HCT116 (cell line): ENCODE results near the gene CDH13. TPM values are rescaled to one million over a fixed set of nuclear protein-coding genes. Genes with fewer than 3 reads are reported as not detected.

Source experiments
- ATAC-seq: fragments of 200-7000 bp; cut with Tn5 transposase; 2 replicates; pipeline ENCODE4 v1.9.1; 2020; ENCODE audit warnings: mild to moderate bottlenecking, moderate library complexity
- BruUV-seq: library from RNA; stranded (reverse); fragments of 400-500 nt; replicated peaks from 2 replicates; lab custom pipeline; 2021; lab: Mats Ljungman, UMichigan
- CTCF ChIA-PET: fragments of 300-600 bp; sonication (Branson Sonifier 250); formaldehyde crosslinking; loops from one replicate; lab custom pipeline; 2021; ENCODE audit warnings: antibody characterized with exemption; lab: Charles Lee
- POLR2A ChIA-PET: fragments of 300-600, 350-600 bp; sonication (Branson Sonifier 250); formaldehyde crosslinking; loops from one replicate; lab custom pipeline; 2021; ENCODE audit warnings: antibody characterized with exemption; lab: Charles Lee
- RAD21 ChIA-PET, 2 experiments: fragments of 300-600 bp; sonication (Branson Sonifier 250); formaldehyde crosslinking; loops; one replicate each; lab custom pipeline; 2023; ENCODE audit warnings: low total read pairs in 2 of 2; ENCODE audit not compliant: uncharacterized antibody in 2 of 2, unreplicated experiment in 2 of 2, low non-redundant PET in 1 of 2; lab: Charles Lee
- DNase-seq: peaks from one replicate; pipeline ENCODE4 v3.0.0-alpha.2; 2010; ENCODE audit warnings: low read depth, low spot score
- H2AFZ ChIP-seq: fragments of 200-600 bp; shearing (Covaris generic), sonication (generic); 2 replicates; pipeline ENCODE4 v1.6.1; 2017; ENCODE audit warnings: low read depth, mixed run types, mixed read lengths, antibody characterized with exemption, low read length; ENCODE audit not compliant: poor library complexity, severe bottlenecking
- H3K27ac ChIP-seq: 2 replicates; pipeline ENCODE4 v1.5.1; 2012; ENCODE audit warnings: low read depth, low read length
- H3K27me3 ChIP-seq: fragments of 200-600 bp; sonication (generic); 2 replicates; pipeline ENCODE4 v1.6.1; 2016; ENCODE audit warnings: mixed run types, low read length, mixed read lengths; ENCODE audit not compliant: insufficient read depth
- H3K36me3 ChIP-seq, 2 experiments: fragments of 200-500 bp in 1 of 2; fragments of 200-600 bp in 1 of 2; sonication (Bioruptor generic) in 1 of 2; sonication (generic) in 1 of 2; 2 replicates each; pipeline versions ENCODE4 v1.5.1 to v1.6.1; 2014 to 2016; ENCODE audit warnings: low read length in 2 of 2, inconsistent platforms in 1 of 2, mixed read lengths in 1 of 2, mixed run types in 1 of 2; ENCODE audit not compliant: insufficient read depth in 2 of 2, control insufficient read depth in 1 of 2
- H3K4me1 ChIP-seq, 2 experiments: fragments of 200-600 bp in 1 of 2; sonication (generic) in 1 of 2; 2 replicates each; pipeline versions ENCODE4 v1.5.1 to v1.6.1; 2012 to 2017; ENCODE audit warnings: low read length in 2 of 2, inconsistent platforms in 1 of 2, mild to moderate bottlenecking in 1 of 2, mixed read lengths in 1 of 2, mixed run types in 1 of 2, moderate library complexity in 1 of 2; ENCODE audit not compliant: insufficient read depth in 2 of 2, control insufficient read depth in 1 of 2
- H3K4me2 ChIP-seq: fragments of 200-600 bp; sonication (generic); 2 replicates; pipeline ENCODE4 v1.6.1; 2017; ENCODE audit warnings: mixed run types, low read length, mixed read lengths
- H3K4me3 ChIP-seq, 2 experiments: fragments of 200-600 bp in 1 of 2; sonication (generic) in 1 of 2; replicated peaks in 1 of 2; 2 replicates each; pipeline ENCODE4 v1.5.1; 2011 to 2016; ENCODE audit warnings: low read length in 2 of 2, control low read depth in 1 of 2, low read depth in 1 of 2, mild to moderate bottlenecking in 1 of 2, mixed read lengths in 1 of 2, mixed run types in 1 of 2
- H3K79me2 ChIP-seq: fragments of 200-600 bp; sonication (generic); 2 replicates; pipeline ENCODE4 v1.6.1; 2017; ENCODE audit warnings: mild to moderate bottlenecking, mixed run types, low read length, moderate library complexity, mixed read lengths; ENCODE audit not compliant: insufficient read depth
- H3K9ac ChIP-seq: fragments of 200-600 bp; sonication (generic); 2 replicates; pipeline ENCODE4 v1.6.1; 2016; ENCODE audit warnings: low read length, mixed read lengths
- H3K9me2 ChIP-seq: fragments of 200-600 bp; sonication (generic), shearing (Covaris generic); 2 replicates; pipeline ENCODE4 v1.6.1; 2017; ENCODE audit warnings: mixed run types, mild to moderate bottlenecking, moderate library complexity; ENCODE audit not compliant: insufficient read depth
- H3K9me3 ChIP-seq, 2 experiments: fragments of 200-500 bp in 1 of 2; fragments of 200-600 bp in 1 of 2; sonication (Bioruptor generic) in 1 of 2; sonication (generic) in 1 of 2; 2 replicates each; pipeline ENCODE4 v1.6.1; 2014 to 2017; ENCODE audit warnings: low read length in 2 of 2, mixed read lengths in 2 of 2, inconsistent platforms in 1 of 2, low read depth in 1 of 2, mild to moderate bottlenecking in 1 of 2, mixed run types in 1 of 2, moderate library complexity in 1 of 2; ENCODE audit not compliant: control insufficient read depth in 1 of 2, insufficient read depth in 1 of 2
- H4K20me1 ChIP-seq: fragments of 200-600 bp; sonication (generic), shearing (Covaris generic); 2 replicates; pipeline ENCODE4 v1.6.1; 2017; ENCODE audit warnings: mixed run types, mild to moderate bottlenecking, moderate library complexity; ENCODE audit not compliant: insufficient read depth
- CEBPB ChIP-seq: IDR thresholded peaks from 2 replicates; pipeline ENCODE4 v1.6.1; 2012; ENCODE audit warnings: low read depth
- EGR1 ChIP-seq: IDR thresholded peaks from 2 replicates; pipeline ENCODE4 v1.6.1; 2012; ENCODE audit warnings: low read depth
- ELF1 ChIP-seq: IDR thresholded peaks from 2 replicates; pipeline ENCODE4 v1.6.1; 2012; ENCODE audit warnings: low read depth, borderline replicate concordance
- SIN3A ChIP-seq: IDR thresholded peaks from 2 replicates; pipeline ENCODE4 v1.6.1; 2012; ENCODE audit warnings: low read depth
- SP1 ChIP-seq: IDR thresholded peaks from 2 replicates; pipeline ENCODE4 v1.6.1; 2012; ENCODE audit warnings: low read depth
- ZNF274 ChIP-seq: fragments of 200-500 bp; sonication (Bioruptor generic); IDR thresholded peaks from 2 replicates; pipeline ENCODE4 v1.6.1; 2014; ENCODE audit warnings: mild to moderate bottlenecking, low read depth, low read length, inconsistent platforms
- intact Hi-C: fragments of 100-400 bp; cut with micrococcal nuclease; formaldehyde crosslinking; loops from 2 replicates; pipeline ENCODE4 v1.10.0; 2022
- total RNA-seq: library from RNA; stranded (reverse); gene quantifications from one replicate; pipeline ENCODE4 v1.2.1, GENCODE V29; 2021; ENCODE audit not compliant: unreplicated experiment

The CDH13 gene
- total RNA-seq, 1 experiment from 2014 or later: not detected

GRCh38 chr16:83592778-83593177 lies 966.0 kb downstream of the CDH13 start:
- no TSS peak for BruUV-seq
- CTCF ChIA-PET: no interaction called here

DNA sequence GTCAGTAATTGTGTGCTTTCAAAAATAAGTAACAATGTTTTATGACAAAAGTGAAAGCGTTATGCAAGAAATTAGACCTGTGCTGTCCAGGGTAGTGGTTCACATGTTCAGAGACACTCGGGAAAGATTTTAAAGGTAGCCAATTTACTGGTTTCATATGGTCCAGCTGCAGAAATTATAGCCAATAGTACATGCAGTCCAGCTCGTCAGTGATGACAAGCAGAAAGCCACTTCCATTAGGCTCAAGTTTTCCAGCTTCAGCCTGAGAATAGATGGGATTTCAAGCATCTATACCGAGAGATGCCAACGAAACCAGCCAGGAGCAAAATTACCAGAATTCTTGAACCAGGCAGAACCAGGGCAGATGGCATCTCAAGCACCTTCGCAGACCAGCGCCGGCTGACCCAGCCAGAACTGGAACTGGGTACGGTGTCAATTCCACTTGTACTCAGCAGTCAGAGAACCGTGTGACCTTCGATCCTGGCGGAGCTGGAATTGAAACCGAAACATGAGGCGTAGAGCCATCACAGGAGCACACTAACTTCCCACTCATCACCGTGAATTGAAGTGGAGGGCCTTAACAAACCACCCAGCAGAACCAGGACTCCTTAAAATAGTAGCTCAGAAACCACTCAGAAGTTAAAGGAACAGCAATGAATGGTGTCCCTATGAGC lies 973.2 kb downstream of the CDH13 start:
- no peak overlapping the region for H3K4me2 ChIP-seq
- RAD21 ChIA-PET: no interaction called here

More at GRCh38 chr16:83592778-83593177, 966.0 kb downstream of the CDH13 start:
- no peak for ATAC-seq
- no peak for DNase-seq
- no peaks in the 10 kb centered on the region for H3K79me2 ChIP-seq
- POLR2A ChIA-PET: no interaction called here
- H3K27ac ChIP-seq: no peak overlapping the region
- H3K4me1 ChIP-seq: no peaks in the 10 kb centered on the region
- no peak overlapping the region for H2AFZ ChIP-seq
- no peak overlapping the region for H3K9ac ChIP-seq
- intact Hi-C loops: no loop called here
- no peaks in the 10 kb centered on the region for H4K20me1 ChIP-seq
- peaks cover 35% of the 10 kb centered on the region; the same call in 1 of the 2 replicates for H3K27me3 ChIP-seq
- no peak overlapping the region for H3K4me2 ChIP-seq
- H3K4me3 ChIP-seq: no peak overlapping the region
- no peaks in the 10 kb centered on the region for H3K36me3 ChIP-seq
- no peaks in the 10 kb centered on the region for H3K9me3 ChIP-seq
- TF ChIP-seq CEBPB: no peak
- TF ChIP-seq, all 23 proteins: peak for 0
- no peaks in the 10 kb centered on the region for H3K9me2 ChIP-seq
- RAD21 ChIA-PET: no interaction called here

More for the DNA sequence above, 973.2 kb downstream of the CDH13 start:
- TF ChIP-seq ELF1 (no peak), SP1 (no peak), SIN3A (no peak), EGR1 (no peak), ZNF274 (no peak)
- Histone ChIP-seq H3K79me2 (no peaks in the 10 kb centered on the region), H3K4me3 (no peak overlapping the region), H3K9me2 (no peaks in the 10 kb centered on the region), H3K27me3 (peaks cover 39% of the 10 kb centered on the region), H4K20me1 (no peaks in the 10 kb centered on the region), H3K9me3 (no peaks in the 10 kb centered on the region), H3K4me1 (no peaks in the 10 kb centered on the region), H3K9ac (no peak overlapping the region), H2AFZ (no peak overlapping the region), H3K36me3 (no peaks in the 10 kb centered on the region), H3K27ac (no peak overlapping the region)
- ATAC-seq (no peak), DNase-seq (no peak)
- no TSS peak for BruUV-seq
- CTCF ChIA-PET: no interaction called here
- intact Hi-C loops: no loop called here
- POLR2A ChIA-PET: no interaction called here
